ENCODE data around the gene SEC14L6. TPM values are rescaled to one million over a fixed set of nuclear protein-coding genes. Genes with fewer than 3 reads are reported as not detected.

Gene SEC14L6
- total and polyA plus RNA-seq, 9 of the 15 experiments (the other 6 are each of a cell fraction or from before 2014, with no cell fraction given), result 0.29 to 6.1 (median 1.9) TPM

DNA sequence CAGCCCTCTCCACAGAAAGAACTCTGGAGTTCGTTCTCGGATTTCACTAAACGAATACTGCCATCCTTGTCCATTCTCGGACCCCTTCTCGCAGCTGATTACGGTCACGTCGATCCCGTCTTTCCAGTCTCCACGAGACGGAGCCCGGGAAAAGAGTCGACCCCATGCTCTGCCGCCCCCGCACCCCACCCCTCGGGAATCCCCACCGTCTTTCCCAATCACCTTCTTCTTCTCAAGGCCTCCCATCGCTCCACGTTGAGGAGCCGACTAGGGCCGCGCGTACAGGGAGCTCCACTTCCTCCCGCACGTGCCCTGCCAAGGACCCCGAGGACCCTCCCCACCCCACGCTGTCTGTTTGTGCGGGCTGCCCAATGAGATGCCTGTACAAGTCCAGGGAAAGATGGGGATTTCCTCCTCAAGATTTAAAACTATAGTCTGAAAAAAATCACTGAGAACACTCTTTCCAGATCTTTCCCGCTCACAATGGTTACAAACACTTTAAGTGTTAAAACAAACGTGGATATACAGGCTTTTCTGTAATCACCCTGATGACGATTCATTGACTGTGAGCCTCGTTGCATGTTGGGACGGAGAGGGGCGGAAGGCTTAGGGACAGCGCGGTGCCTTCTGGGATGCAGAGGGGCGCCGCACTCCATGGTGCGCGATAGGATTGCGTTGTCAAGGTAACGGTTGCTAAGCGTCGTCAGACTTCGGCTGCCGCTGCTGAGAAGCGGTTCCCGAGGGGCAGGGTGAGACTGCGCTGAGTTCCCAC lies 45.2 kb upstream of the SEC14L6 start, which contains the start of gene PES1 (continued):
- TF ChIP-seq XRCC3 (IDR thresholded peaks at IDR 0.05) (no peak), ZNF766 (CRISPR knock-in tag; conservative IDR thresholded peaks at IDR 0.05) (peak; percentile 46; the same call in 1 of the 2 replicates), ELF2 (CRISPR knock-in tag; IDR thresholded peaks at IDR 0.05) (peak; percentile 100), SLC30A9 (CRISPR knock-in tag; IDR thresholded peaks at IDR 0.05) (no peak), TCF7L2 (IDR thresholded peaks at IDR 0.05; ENCODE audit: low read depth, low read length) (no peak), L3MBTL2 (IDR thresholded peaks at IDR 0.05) (peak; percentile 8), NEUROD1 (IDR thresholded peaks at IDR 0.05; ENCODE audit: borderline replicate concordance, low read depth, low read length, partially characterized antibody) (peak; percentile 84), EP300 (IDR thresholded peaks at IDR 0.05; ENCODE audit: low read length) (no peak), POLR2A (conservative IDR thresholded peaks at IDR 0.05) (peak; percentile 66; the same call in 1 of the 2 replicates), HIVEP1 (CRISPR knock-in tag; IDR thresholded peaks at IDR 0.05) (no peak)
- TF ChIP-seq, protein P1, sequence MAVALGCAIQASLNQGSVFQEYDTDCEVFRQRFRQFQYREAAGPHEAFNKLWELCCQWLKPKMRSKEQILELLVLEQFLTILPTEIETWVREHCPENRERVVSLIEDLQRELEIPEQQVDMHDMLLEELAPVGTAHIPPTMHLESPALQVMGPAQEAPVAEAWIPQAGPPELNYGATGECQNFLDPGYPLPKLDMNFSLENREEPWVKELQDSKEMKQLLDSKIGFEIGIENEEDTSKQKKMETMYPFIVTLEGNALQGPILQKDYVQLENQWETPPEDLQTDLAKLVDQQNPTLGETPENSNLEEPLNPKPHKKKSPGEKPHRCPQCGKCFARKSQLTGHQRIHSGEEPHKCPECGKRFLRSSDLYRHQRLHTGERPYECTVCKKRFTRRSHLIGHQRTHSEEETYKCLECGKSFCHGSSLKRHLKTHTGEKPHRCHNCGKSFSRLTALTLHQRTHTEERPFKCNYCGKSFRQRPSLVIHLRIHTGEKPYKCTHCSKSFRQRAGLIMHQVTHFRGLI (CRISPR knock-in tag; IDR thresholded peaks at IDR 0.05), result no peak
- TF ChIP-seq, protein P2, sequence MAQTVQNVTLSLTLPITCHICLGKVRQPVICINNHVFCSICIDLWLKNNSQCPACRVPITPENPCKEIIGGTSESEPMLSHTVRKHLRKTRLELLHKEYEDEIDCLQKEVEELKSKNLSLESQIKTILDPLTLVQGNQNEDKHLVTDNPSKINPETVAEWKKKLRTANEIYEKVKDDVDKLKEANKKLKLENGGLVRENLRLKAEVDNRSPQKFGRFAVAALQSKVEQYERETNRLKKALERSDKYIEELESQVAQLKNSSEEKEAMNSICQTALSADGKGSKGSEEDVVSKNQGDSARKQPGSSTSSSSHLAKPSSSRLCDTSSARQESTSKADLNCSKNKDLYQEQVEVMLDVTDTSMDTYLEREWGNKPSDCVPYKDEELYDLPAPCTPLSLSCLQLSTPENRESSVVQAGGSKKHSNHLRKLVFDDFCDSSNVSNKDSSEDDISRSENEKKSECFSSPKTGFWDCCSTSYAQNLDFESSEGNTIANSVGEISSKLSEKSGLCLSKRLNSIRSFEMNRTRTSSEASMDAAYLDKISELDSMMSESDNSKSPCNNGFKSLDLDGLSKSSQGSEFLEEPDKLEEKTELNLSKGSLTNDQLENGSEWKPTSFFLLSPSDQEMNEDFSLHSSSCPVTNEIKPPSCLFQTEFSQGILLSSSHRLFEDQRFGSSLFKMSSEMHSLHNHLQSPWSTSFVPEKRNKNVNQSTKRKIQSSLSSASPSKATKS (CRISPR knock-in tag; IDR thresholded peaks at IDR 0.05), result no peak
- TF ChIP-seq, protein P3, sequence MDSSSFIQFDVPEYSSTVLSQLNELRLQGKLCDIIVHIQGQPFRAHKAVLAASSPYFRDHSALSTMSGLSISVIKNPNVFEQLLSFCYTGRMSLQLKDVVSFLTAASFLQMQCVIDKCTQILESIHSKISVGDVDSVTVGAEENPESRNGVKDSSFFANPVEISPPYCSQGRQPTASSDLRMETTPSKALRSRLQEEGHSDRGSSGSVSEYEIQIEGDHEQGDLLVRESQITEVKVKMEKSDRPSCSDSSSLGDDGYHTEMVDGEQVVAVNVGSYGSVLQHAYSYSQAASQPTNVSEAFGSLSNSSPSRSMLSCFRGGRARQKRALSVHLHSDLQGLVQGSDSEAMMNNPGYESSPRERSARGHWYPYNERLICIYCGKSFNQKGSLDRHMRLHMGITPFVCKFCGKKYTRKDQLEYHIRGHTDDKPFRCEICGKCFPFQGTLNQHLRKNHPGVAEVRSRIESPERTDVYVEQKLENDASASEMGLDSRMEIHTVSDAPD (CRISPR knock-in tag; IDR thresholded peaks at IDR 0.05), result no peak
- TF ChIP-seq, protein P4, sequence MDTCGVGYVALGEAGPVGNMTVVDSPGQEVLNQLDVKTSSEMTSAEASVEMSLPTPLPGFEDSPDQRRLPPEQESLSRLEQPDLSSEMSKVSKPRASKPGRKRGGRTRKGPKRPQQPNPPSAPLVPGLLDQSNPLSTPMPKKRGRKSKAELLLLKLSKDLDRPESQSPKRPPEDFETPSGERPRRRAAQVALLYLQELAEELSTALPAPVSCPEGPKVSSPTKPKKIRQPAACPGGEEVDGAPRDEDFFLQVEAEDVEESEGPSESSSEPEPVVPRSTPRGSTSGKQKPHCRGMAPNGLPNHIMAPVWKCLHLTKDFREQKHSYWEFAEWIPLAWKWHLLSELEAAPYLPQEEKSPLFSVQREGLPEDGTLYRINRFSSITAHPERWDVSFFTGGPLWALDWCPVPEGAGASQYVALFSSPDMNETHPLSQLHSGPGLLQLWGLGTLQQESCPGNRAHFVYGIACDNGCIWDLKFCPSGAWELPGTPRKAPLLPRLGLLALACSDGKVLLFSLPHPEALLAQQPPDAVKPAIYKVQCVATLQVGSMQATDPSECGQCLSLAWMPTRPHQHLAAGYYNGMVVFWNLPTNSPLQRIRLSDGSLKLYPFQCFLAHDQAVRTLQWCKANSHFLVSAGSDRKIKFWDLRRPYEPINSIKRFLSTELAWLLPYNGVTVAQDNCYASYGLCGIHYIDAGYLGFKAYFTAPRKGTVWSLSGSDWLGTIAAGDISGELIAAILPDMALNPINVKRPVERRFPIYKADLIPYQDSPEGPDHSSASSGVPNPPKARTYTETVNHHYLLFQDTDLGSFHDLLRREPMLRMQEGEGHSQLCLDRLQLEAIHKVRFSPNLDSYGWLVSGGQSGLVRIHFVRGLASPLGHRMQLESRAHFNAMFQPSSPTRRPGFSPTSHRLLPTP (IDR thresholded peaks at IDR 0.05; ENCODE audit: borderline replicate concordance, extremely low read depth, insufficient read length), result no peak
- TF ChIP-seq, protein P5, sequence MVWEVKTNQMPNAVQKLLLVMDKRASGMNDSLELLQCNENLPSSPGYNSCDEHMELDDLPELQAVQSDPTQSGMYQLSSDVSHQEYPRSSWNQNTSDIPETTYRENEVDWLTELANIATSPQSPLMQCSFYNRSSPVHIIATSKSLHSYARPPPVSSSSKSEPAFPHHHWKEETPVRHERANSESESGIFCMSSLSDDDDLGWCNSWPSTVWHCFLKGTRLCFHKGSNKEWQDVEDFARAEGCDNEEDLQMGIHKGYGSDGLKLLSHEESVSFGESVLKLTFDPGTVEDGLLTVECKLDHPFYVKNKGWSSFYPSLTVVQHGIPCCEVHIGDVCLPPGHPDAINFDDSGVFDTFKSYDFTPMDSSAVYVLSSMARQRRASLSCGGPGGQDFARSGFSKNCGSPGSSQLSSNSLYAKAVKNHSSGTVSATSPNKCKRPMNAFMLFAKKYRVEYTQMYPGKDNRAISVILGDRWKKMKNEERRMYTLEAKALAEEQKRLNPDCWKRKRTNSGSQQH (CRISPR knock-in tag; IDR thresholded peaks at IDR 0.05), result no peak
